ENCODE results near the gene PLEKHA1.

PLEKHA1 gene

GRCh38 chr10:122461729-122462532 lies 87.4 kb downstream of the PLEKHA1 start:
- no peak for DNase-seq (ENCODE audit: low read depth)

- DNase-seq (ENCODE audit: low read depth), result no peak
These were observed 88.3 kb downstream of the PLEKHA1 start for GRCh38 chr10:122462533-122463465.

GRCh38 chr10:122463466-122464249 lies 89.2 kb downstream of the PLEKHA1 start:
- DNase-seq (ENCODE audit: low read depth), result no peak

GRCh38 chr10:122464250-122464510 lies 89.7 kb downstream of the PLEKHA1 start:
- DNase-seq (ENCODE audit: low read depth), result no peak

DNA sequence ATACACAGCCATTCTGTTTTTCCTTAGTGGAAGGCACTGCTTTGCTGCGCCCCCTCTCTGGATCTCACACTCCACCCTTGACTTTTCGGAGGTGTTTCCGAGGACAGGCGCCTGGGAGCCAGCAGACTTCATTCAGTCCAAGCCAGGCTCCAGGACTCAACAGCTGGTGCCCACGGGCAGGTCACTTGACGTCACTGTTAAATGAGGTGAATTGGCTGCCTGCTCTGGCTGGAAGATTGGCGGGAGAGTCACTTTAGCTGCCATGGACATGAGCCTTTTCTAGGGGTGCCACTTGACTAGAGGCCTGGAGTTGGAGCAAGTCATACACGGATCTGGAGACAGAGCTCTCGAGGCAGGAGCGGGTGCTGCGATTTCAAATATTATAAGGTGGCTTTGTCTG lies 90.1 kb downstream of the PLEKHA1 start:
- DNase-seq (ENCODE audit: low read depth), result no peak

GRCh38 chr10:122465401-122466040 lies 91.0 kb downstream of the PLEKHA1 start:
- no peak for DNase-seq (ENCODE audit: low read depth)

DNA sequence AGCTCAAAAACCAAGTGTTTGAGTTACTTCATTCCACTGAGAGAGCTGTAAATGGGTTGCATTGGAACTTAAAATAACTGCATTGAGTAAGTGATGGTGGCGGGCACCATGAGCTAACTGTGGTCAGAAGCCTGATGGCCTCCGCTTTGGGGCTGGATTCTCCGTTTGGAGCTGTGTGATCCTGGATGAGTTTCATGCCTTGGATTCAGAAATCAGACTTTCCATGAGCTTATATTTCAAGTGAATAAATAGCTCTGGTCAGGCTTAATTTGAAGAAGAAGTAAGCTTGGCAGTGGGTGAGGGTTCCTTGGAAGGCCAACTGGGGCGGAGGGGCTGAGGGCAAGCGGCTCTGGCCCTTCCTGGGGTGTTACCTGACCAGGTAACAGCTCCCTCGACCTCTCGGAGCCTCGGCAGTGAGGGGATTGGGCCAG lies 92.5 kb downstream of the PLEKHA1 start:
- no peak for DNase-seq (ENCODE audit: low read depth)

- DNase-seq (ENCODE audit: low read depth), result no peak
These were observed 93.2 kb downstream of the PLEKHA1 start for GRCh38 chr10:122467701-122468100.

- DNase-seq (ENCODE audit: low read depth), result no peak
These were observed 93.9 kb downstream of the PLEKHA1 start for GRCh38 chr10:122468307-122468925.

DNA sequence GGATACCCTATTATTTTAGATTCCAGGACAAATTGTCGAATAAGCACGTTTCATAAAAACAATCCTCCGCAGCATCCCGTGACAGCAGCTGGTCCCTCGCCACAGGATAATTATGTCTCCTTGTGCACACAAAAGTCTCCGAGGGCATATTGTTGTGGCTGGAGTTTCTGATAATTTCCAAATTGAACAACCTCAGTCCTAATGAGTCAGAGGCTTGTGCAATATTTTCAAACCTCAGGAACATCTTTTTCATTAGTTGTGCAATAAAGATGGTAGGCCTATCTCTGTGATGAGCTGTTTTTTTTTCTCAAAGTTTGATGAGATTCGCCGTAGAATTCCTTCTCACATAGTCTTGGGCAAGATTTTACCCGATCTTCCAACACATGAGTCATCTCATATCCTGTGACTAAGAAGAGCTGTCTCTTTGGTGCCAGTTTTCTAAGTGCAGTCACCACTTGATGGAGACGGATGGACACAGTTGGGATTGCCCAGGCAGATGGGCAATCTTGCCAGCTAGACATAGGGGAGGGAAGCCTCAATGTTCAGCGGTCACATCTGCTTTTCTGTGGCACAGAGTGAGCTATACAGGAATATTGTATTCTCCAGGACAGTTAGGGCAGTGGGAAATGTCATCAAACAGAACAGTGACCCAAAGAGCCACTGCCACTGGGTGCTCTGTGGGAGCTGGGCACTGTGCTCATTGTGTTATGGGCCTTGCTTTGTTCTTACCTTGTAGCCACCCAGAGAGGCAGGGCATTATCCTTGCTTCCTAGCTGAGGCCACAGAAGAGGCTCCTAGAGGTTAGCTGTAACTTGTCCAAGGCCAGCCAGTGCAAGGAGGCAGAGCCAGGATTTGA lies 94.6 kb downstream of the PLEKHA1 start:
- no peak for DNase-seq (ENCODE audit: low read depth)

GRCh38 chr10:122469848-122470247 lies 95.3 kb downstream of the PLEKHA1 start:
- DNase-seq (ENCODE audit: low read depth), result no peak

DNA sequence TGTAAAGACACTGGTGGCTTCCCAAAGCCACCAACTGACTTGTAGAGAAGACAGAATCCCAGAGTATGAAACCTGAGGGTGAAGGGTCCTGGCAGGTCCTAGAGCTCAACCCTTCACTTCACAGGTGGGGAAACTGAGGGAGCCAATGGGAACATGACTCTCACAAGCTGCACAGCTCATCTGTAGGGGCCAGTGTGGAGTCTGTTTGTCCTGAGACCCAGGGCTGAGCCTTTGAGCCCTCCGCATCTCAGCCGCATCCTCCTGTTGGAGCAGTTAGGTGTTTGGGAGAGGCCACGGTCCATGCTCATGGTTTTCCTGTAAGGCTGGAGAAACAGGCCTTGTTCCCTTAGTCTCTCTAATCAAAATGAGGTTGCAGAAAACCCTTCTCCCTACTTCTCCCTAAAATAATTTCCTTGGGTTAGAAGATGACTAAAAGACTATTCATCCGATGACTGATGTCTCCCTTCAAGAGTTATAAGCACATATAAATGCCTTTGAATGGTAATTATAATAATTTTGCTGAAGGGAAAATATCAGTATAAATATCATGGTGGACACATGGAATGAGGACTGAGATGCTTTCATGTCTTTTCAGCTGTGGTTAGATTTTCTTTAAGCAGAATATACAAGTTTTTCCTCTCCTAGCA lies 97.1 kb downstream of the PLEKHA1 start:
- DNase-seq (ENCODE audit: low read depth), result no peak

DNA sequence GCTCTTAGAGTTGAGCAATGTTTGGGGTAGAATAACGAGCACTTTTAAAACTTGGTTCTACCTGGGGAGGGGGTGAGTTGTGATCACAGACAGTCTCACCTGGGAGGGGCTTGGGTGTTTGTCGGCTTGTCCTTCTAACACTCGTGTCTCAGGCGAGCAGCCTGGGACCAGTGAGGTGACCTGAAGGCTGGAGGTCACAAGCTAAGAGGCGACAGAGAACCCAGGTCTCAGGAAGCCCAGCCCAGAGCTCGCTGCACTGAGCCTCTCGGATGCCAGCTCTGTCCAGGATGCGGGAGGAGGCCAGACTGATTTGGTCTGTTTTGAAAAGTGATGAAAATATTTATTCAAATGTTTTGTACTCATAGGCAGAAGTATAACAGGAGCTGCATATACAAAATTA lies 98.6 kb downstream of the PLEKHA1 start:
- DNase-seq (ENCODE audit: low read depth), result no peak

DNA sequence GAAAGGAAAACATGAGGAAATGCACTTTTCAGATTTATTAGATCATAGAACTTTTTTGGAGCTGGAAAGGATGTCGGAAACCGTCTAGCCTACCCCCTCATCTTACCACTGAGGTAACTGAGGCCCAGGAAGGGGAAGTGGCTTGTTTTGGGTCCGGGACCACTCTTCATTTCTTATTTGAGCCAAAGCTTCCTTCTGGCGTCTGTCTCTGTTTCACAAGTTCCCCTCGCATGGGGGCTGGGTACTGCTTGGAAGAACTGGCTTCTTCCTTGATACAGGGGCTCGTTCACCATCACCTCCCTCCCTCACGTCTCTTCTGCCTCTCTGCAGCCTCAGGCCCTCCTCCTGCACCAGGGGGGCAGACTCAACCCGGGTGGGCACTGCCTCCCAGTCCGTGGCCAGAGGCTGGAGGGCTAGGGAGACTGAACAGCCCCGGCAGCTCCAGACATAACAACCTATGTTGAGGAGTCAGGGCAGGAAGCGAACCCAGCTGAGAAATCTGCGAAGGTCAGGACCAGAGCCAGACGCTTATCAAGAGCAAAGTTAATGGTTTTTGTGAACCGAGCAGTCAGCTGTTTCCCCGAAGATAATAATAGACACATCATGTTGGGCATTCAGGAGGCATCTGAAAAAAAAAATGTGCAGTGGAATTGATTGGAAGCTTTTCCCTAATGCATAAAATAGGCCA lies 99.8 kb downstream of the PLEKHA1 start:
- no peak for DNase-seq (ENCODE audit: low read depth)

DNA sequence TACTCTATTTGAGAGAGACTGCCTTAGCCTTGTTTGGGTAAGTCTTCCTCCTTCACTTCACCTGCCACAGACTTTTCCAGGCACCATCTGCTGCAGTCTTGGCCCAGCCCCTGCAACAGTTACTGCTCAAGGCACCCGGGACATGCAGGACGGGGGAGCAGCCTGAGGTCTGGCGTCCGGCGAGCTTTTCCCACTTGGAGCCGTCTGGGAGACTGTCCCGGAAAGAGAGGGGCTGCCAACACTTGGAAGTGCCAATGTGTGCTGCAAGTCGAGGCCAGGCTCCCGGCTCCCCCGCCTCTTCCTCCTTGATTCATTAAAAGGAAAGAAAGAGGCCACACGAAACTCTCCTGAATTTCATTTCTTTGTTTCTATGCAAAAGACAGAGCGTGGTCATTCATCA lies 100.6 kb downstream of the PLEKHA1 start:
- no peak for DNase-seq (ENCODE audit: low read depth)

GRCh38 chr10:122475591-122476332 lies 101.3 kb downstream of the PLEKHA1 start:
- no peak for DNase-seq (ENCODE audit: low read depth)

- no peak for DNase-seq (ENCODE audit: low read depth)
These were observed 101.8 kb downstream of the PLEKHA1 start for GRCh38 chr10:122476333-122476695.

DNA sequence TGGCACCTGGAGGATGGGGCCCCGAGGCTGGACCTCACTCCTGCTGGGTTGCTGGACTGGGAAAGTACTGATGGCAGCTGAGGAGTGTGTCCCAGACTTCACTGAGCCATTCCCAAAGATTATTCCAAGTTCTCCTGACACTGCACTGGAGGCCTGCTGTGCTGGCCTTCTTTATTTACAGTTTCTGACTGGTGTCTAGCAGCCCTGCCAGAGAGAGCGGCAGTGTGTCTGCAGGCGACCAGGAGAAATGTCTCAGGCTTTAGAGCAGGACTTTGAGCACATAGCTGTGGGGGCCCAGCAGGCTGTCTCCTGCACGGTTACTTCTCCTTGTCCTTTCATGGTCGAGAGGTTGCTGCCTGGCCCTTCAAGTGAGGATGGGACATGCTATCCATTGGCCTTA lies 102.9 kb downstream of the PLEKHA1 start:
- DNase-seq (ENCODE audit: low read depth), result no peak

- DNase-seq (ENCODE audit: low read depth), result no peak
These were observed 104.5 kb downstream of the PLEKHA1 start for GRCh38 chr10:122478971-122479370.
